ENCODE results near the gene NRG4. TPM values are rescaled to one million over a fixed set of nuclear protein-coding genes. Genes with fewer than 3 reads are reported as not detected.

NRG4 gene
- total and polyA plus RNA-seq, 2 donors (not counting 3 experiments of a cell fraction or from before 2014, with no cell fraction given) = not detected

DNA sequence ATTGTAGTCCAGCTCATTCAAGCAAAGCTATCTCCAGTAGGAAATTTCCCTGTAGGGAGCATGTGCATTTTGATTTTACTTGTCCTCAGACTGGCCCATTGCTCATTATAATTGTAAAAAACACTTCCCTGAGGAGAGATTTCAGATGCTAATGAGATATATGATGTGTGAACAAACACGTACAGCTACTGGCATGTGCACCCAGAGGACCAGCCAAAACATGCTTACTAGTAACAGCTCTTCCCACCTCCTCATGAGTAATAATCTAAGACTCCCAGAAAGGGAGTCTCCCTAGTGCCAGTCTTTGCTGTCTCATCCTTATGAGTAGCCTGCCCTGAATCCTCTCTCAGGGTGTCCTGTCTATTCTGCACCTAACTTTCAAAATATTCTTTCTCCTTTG, 65.1 kb downstream of the NRG4 start:
- Histone ChIP-seq H3K36me3 (ENCODE audit: control insufficient read depth in 2 of 2, extremely low read depth in 1 of 2, insufficient read depth in 2 of 2, low read length in 2 of 2) (no peaks in the 10 kb centered on the region), H4K20me1 (replicated peaks; ENCODE audit: control insufficient read depth, extremely low read depth, insufficient read depth, low read length) (no peaks in the 10 kb centered on the region), H3K9me3 (replicated peaks; ENCODE audit: control insufficient read depth, insufficient read depth, low read length) (no peaks in the 10 kb centered on the region), H3K4me3 (replicated peaks in 1 of 3; ENCODE audit: insufficient read depth in 1 of 3, low read depth in 1 of 3, low read length in 3 of 3) (no peak overlapping the region), H3K27me3 (ENCODE audit: control insufficient read depth in 2 of 2, insufficient read depth in 2 of 2, low read length in 2 of 2) (peaks cover 0 to 2% of the 10 kb centered on the region in 2 experiments), H3K9ac (replicated peaks; ENCODE audit: extremely low read depth, insufficient read depth, low read length) (no peak overlapping the region), H3K9me1 (replicated peaks; ENCODE audit: control insufficient read depth, extremely low read depth, insufficient read depth, low read length) (no peaks in the 10 kb centered on the region), H3K4me1 (ENCODE audit: control insufficient read depth, extremely low read depth, insufficient read depth, low read length) (no peaks in the 10 kb centered on the region), H3K79me2 (ENCODE audit: control insufficient read depth, insufficient read depth, low read length) (no peaks in the 10 kb centered on the region), H2AFZ (ENCODE audit: low read depth, low read length) (no peak overlapping the region), H3K27ac (ENCODE audit: insufficient read depth, low read depth, low read length) (no peak overlapping the region), H3K4me2 (ENCODE audit: insufficient read depth, low read length) (no peak overlapping the region)
- CTCF ChIA-PET = no interaction called here
- FAIRE-seq = no peak
- POLR2A ChIA-PET = no interaction called here
- dilution Hi-C loops (cut with MboI; ENCODE audit: extremely low pct_ligation_motif_present, low sequenced_read_pairs) = no loop called here
- DNase-seq (ENCODE audit: low read depth, low spot score) = no peak
- intact Hi-C loops (cut with micrococcal nuclease) = no loop called here
- TF ChIP-seq EZH2 (IDR thresholded peaks at IDR 0.05; ENCODE audit: borderline replicate concordance, low read depth, low read length, severe bottlenecking) (no peak), FOS (IDR thresholded peaks at IDR 0.05; ENCODE audit: borderline replicate concordance, insufficient read depth, low read length) (no peak), JUN (IDR thresholded peaks at IDR 0.05; ENCODE audit: borderline replicate concordance, insufficient read depth, insufficient read length, low read depth) (no peak), GATA2 (IDR thresholded peaks at IDR 0.05; ENCODE audit: insufficient read depth, insufficient read length, low read depth, low read length) (no peak)
- TF ChIP-seq, protein P1, sequence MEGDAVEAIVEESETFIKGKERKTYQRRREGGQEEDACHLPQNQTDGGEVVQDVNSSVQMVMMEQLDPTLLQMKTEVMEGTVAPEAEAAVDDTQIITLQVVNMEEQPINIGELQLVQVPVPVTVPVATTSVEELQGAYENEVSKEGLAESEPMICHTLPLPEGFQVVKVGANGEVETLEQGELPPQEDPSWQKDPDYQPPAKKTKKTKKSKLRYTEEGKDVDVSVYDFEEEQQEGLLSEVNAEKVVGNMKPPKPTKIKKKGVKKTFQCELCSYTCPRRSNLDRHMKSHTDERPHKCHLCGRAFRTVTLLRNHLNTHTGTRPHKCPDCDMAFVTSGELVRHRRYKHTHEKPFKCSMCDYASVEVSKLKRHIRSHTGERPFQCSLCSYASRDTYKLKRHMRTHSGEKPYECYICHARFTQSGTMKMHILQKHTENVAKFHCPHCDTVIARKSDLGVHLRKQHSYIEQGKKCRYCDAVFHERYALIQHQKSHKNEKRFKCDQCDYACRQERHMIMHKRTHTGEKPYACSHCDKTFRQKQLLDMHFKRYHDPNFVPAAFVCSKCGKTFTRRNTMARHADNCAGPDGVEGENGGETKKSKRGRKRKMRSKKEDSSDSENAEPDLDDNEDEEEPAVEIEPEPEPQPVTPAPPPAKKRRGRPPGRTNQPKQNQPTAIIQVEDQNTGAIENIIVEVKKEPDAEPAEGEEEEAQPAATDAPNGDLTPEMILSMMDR (IDR thresholded peaks at IDR 0.05; ENCODE audit: extremely low read depth in 1 of 2, insufficient read depth in 1 of 2, low read depth in 1 of 2, low read length in 2 of 2) = no peak
- BruUV-seq (replicated peaks) = no TSS peak

DNA sequence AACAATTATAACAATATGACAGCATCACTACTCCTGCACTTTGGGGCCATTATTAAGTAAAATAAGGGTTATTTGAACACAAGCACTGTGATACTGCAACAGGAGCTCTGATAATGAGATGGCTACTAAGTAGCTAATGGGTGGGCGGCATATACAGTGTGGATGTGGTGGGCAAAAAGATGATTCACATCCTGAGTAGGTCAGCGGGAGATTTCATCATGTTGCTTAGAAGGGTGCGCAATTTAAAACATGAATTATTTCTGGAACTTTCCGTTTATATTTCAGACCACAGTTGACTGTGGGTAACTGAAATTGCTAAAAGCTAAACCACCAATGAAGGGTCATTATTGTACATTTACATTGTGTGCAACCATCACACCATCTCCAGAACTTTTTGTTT, 66.3 kb downstream of the NRG4 start:
- dilution Hi-C loops (cut with MboI; ENCODE audit: extremely low pct_ligation_motif_present, low sequenced_read_pairs) = no loop called here
- POLR2A ChIA-PET = no interaction called here
- BruUV-seq (replicated peaks) = no TSS peak
- TF ChIP-seq, protein P1 (IDR thresholded peaks at IDR 0.05; ENCODE audit: extremely low read depth in 1 of 2, insufficient read depth in 1 of 2, low read depth in 1 of 2, low read length in 2 of 2) = no peak
- TF ChIP-seq MYC (IDR thresholded peaks at IDR 0.05; ENCODE audit: low read depth, low read length) (no peak), EZH2 (IDR thresholded peaks at IDR 0.05; ENCODE audit: borderline replicate concordance, low read depth, low read length, severe bottlenecking) (no peak)
- no peaks in the 10 kb centered on the region for H4K20me1 ChIP-seq (replicated peaks; ENCODE audit: control insufficient read depth, extremely low read depth, insufficient read depth, low read length)
- no peak overlapping the region for H3K27ac ChIP-seq (ENCODE audit: insufficient read depth, low read depth, low read length)
- H2AFZ ChIP-seq (ENCODE audit: low read depth, low read length) = no peak overlapping the region
- H3K79me2 ChIP-seq (ENCODE audit: control insufficient read depth, insufficient read depth, low read length) = no peaks in the 10 kb centered on the region
- intact Hi-C loops (cut with micrococcal nuclease) = no loop called here
- DNase-seq (ENCODE audit: low read depth, low spot score) (no peak), FAIRE-seq (no peak)
- no peaks in the 10 kb centered on the region for H3K9me3 ChIP-seq (replicated peaks; ENCODE audit: control insufficient read depth, insufficient read depth, low read length)
- peaks cover 0 to 2% of the 10 kb centered on the region in 2 experiments for H3K27me3 ChIP-seq (ENCODE audit: control insufficient read depth in 2 of 2, insufficient read depth in 2 of 2, low read length in 2 of 2)
- CTCF ChIA-PET = interaction anchor here (1.5 kb wide), 1 partner anchor 136 kb away, joined by 5 read pairs; no protein-coding TSS in a partner anchor
- no peak overlapping the region for H3K4me2 ChIP-seq (ENCODE audit: insufficient read depth, low read length)
- no peaks in the 10 kb centered on the region for H3K9me1 ChIP-seq (replicated peaks; ENCODE audit: control insufficient read depth, extremely low read depth, insufficient read depth, low read length)
- H3K4me1 ChIP-seq (ENCODE audit: control insufficient read depth, extremely low read depth, insufficient read depth, low read length) = no peaks in the 10 kb centered on the region
- H3K36me3 ChIP-seq (ENCODE audit: control insufficient read depth in 2 of 2, extremely low read depth in 1 of 2, insufficient read depth in 2 of 2, low read length in 2 of 2) = no peaks in the 10 kb centered on the region
- no peak overlapping the region for H3K4me3 ChIP-seq (replicated peaks in 1 of 3; ENCODE audit: insufficient read depth in 1 of 3, low read depth in 1 of 3, low read length in 3 of 3)
- H3K9ac ChIP-seq (replicated peaks; ENCODE audit: extremely low read depth, insufficient read depth, low read length) = no peak overlapping the region
